ENCODE measurements around the gene RPS2.

RPS2 gene

DNA sequence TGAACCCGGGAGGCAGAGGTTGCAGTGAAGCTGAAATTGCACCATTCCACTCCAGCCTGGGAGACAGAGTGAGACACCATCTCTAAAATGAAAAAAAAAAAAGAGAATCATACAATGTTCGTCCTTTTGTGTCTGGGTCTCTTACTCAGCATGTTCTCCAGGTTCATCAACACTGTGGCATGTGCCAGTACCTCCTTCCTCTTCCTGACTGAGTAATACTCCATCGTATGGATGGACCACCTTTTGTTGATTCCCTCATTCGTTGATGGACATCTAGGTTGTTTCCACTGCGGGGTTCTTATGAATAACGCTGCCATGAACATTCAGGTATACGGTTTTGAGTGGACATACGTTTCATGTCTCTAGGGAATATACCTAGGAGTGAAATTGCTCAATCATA lies 42.3 kb downstream of the RPS2 start:
- TF ChIP-seq EGR1 (IDR thresholded peaks at IDR 0.05) (no peak), CEBPB (IDR thresholded peaks at IDR 0.05) (no peak), EP300 (IDR thresholded peaks at IDR 0.05; ENCODE audit: borderline replicate concordance) (no peak)

DNA sequence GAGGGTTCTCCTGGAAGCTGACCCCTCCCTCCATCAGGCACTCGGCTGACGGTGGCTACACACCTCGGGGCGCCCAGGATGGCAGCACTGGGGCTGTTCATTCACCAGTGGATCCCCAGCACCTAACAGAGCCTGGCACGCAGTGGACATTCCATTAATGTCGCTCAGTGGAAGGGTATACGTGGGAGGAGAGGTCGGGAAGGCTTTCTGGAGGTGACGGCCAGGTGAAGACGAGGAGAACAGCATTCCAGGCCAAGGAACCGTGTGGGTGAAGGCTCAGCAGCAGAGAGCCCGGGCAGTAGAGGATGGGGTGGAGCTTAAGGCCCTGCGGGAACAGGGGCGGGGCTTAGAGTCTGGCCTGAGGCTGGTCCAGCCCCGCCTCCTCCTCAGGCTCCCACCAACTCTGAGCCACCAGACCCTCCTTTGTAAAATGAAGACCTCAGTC lies 43.9 kb downstream of the RPS2 start:
- TF ChIP-seq TCF12 (IDR thresholded peaks at IDR 0.05; ENCODE audit: low read depth) (no peak), ZBTB7A (IDR thresholded peaks at IDR 0.05; ENCODE audit: low read depth) (no peak), TAF1 (IDR thresholded peaks at IDR 0.05; ENCODE audit: low read depth) (no peak), RAD21 (IDR thresholded peaks at IDR 0.05; ENCODE audit: low read depth) (no peak), TEAD4 (IDR thresholded peaks at IDR 0.05) (no peak), FOXM1 (IDR thresholded peaks at IDR 0.05; ENCODE audit: borderline replicate concordance, low read depth) (no peak), CREB1 (IDR thresholded peaks at IDR 0.05; ENCODE audit: low read depth) (no peak), YY1 (IDR thresholded peaks at IDR 0.05; ENCODE audit: low read depth) (no peak), CEBPB (IDR thresholded peaks at IDR 0.05) (no peak), EP300 (IDR thresholded peaks at IDR 0.05; ENCODE audit: borderline replicate concordance) (no peak), EGR1 (IDR thresholded peaks at IDR 0.05) (no peak), NFIC (IDR thresholded peaks at IDR 0.05) (no peak)
- TF ChIP-seq, protein P1, sequence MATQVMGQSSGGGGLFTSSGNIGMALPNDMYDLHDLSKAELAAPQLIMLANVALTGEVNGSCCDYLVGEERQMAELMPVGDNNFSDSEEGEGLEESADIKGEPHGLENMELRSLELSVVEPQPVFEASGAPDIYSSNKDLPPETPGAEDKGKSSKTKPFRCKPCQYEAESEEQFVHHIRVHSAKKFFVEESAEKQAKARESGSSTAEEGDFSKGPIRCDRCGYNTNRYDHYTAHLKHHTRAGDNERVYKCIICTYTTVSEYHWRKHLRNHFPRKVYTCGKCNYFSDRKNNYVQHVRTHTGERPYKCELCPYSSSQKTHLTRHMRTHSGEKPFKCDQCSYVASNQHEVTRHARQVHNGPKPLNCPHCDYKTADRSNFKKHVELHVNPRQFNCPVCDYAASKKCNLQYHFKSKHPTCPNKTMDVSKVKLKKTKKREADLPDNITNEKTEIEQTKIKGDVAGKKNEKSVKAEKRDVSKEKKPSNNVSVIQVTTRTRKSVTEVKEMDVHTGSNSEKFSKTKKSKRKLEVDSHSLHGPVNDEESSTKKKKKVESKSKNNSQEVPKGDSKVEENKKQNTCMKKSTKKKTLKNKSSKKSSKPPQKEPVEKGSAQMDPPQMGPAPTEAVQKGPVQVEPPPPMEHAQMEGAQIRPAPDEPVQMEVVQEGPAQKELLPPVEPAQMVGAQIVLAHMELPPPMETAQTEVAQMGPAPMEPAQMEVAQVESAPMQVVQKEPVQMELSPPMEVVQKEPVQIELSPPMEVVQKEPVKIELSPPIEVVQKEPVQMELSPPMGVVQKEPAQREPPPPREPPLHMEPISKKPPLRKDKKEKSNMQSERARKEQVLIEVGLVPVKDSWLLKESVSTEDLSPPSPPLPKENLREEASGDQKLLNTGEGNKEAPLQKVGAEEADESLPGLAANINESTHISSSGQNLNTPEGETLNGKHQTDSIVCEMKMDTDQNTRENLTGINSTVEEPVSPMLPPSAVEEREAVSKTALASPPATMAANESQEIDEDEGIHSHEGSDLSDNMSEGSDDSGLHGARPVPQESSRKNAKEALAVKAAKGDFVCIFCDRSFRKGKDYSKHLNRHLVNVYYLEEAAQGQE (IDR thresholded peaks at IDR 0.05; ENCODE audit: low read depth): no peak
- TF ChIP-seq, protein P2, sequence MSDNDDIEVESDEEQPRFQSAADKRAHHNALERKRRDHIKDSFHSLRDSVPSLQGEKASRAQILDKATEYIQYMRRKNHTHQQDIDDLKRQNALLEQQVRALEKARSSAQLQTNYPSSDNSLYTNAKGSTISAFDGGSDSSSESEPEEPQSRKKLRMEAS (IDR thresholded peaks at IDR 0.05): no peak
- TF ChIP-seq, protein P3, sequence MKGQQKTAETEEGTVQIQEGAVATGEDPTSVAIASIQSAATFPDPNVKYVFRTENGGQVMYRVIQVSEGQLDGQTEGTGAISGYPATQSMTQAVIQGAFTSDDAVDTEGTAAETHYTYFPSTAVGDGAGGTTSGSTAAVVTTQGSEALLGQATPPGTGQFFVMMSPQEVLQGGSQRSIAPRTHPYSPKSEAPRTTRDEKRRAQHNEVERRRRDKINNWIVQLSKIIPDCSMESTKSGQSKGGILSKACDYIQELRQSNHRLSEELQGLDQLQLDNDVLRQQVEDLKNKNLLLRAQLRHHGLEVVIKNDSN (IDR thresholded peaks at IDR 0.05): no peak

DNA sequence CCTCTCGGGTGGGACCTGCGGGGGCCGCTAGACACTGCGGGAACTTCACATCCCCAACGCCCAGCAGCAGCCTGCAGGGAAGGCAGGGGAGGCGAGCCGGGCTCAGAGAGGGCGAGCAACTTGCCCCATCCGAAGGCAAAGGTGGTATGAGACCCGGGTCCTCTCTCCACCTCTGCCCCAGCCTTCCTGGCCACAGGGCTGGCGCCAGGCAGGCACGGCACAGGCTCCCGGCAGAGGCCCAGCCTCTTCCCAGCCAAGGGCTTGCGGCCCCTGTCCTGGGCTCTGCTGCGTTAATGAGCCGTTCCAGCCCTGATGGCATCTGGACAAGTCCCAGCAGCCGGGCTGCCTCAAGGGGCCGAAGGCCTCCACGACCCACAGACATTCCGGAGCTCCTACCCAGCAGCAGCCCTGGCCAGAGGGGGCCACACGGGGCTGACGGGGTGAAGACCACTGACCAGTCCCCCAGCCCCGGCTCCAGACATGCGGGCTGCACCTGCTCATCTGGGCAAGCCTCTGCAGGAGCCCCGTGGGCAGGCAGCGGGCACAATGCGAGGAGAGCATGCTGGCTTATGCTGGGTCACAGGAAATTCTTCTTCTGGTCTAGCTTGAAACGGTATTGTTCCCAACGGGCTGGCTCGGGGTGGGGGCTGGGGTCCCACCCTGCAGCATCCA lies 45.2 kb downstream of the RPS2 start:
- TF ChIP-seq YY1 (IDR thresholded peaks at IDR 0.05; ENCODE audit: low read depth) (no peak), EGR1 (IDR thresholded peaks at IDR 0.05) (no peak), NFIC (IDR thresholded peaks at IDR 0.05) (no peak), EP300 (IDR thresholded peaks at IDR 0.05; ENCODE audit: borderline replicate concordance) (no peak), FOXM1 (IDR thresholded peaks at IDR 0.05; ENCODE audit: borderline replicate concordance, low read depth) (no peak), ZBTB7A (IDR thresholded peaks at IDR 0.05; ENCODE audit: low read depth) (no peak), TCF12 (IDR thresholded peaks at IDR 0.05; ENCODE audit: low read depth) (no peak), CREB1 (IDR thresholded peaks at IDR 0.05; ENCODE audit: low read depth) (no peak), CEBPB (IDR thresholded peaks at IDR 0.05) (no peak), TEAD4 (IDR thresholded peaks at IDR 0.05) (no peak), TAF1 (IDR thresholded peaks at IDR 0.05; ENCODE audit: low read depth) (no peak), RAD21 (IDR thresholded peaks at IDR 0.05; ENCODE audit: low read depth) (no peak)
- TF ChIP-seq, protein P1 (IDR thresholded peaks at IDR 0.05; ENCODE audit: low read depth): no peak
- TF ChIP-seq, protein P2 (IDR thresholded peaks at IDR 0.05): no peak
- TF ChIP-seq, protein P3 (IDR thresholded peaks at IDR 0.05): no peak

DNA sequence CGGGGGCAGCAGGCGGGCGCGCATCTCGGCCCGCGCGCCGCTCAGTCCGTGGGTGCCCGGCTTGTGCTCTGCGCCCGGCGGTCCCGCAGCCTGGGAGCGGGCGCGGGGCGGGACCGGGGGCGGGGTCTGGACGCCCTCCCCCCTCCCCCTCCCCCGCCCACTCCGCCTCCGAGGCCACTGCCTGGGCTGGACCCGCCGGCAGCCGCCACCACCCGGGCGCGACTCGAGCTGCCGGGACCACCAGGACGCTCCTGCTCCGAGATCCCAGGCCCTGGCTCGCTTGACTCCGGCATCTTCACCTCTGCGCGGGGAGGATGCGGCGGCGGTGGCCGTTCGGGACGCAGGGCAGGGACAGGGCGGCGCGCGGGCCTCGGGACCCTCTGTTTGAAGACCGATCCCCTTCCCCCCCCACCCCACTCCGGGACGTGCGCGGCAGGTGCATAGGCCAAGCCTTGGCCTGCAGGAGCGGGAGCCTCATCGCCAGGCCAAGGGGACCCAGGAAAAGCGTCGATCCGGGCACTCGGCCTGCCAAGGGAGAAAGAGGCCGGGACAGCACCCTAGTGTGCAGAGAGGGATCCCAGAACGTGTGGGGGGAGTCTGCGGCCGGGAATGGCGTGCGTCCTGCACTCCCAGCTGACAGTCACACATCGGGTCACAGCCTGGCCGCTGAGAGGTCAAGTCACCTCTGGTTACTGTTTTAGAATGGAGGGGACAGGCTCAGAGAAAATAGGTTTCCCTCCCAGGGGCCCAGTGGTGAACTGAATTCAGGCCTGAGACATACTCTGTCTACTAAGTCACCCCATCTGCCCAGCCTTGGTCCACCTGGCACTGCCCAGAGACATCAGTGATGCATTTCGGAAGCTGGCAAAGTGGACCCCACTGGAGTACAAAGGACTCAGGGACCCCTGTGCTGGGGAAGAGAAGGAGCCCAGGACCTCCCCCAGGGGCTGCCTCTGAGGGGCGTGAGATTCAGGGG lies 46.0 kb downstream of the RPS2 start, which contains the start of gene HS3ST6:
TSS of gene HS3ST6 (minus strand) at position 65 of the 976 bp plus-strand sequence. CDS start 92 bp downstream, outside the sequence.
- TF ChIP-seq FOXM1 (IDR thresholded peaks at IDR 0.05; ENCODE audit: borderline replicate concordance, low read depth) (no peak), TCF12 (IDR thresholded peaks at IDR 0.05; ENCODE audit: low read depth) (no peak), YY1 (IDR thresholded peaks at IDR 0.05; ENCODE audit: low read depth) (no peak), RAD21 (IDR thresholded peaks at IDR 0.05; ENCODE audit: low read depth) (no peak), EGR1 (IDR thresholded peaks at IDR 0.05) (no peak), ZBTB7A (IDR thresholded peaks at IDR 0.05; ENCODE audit: low read depth) (no peak; the same call in 1 of the 2 replicates), CEBPB (IDR thresholded peaks at IDR 0.05) (no peak), TAF1 (IDR thresholded peaks at IDR 0.05; ENCODE audit: low read depth) (no peak), NFIC (IDR thresholded peaks at IDR 0.05) (no peak), CREB1 (IDR thresholded peaks at IDR 0.05; ENCODE audit: low read depth) (no peak), EP300 (IDR thresholded peaks at IDR 0.05; ENCODE audit: borderline replicate concordance) (no peak)
- TF ChIP-seq, protein P3 (IDR thresholded peaks at IDR 0.05): no peak
- TF ChIP-seq, protein P2 (IDR thresholded peaks at IDR 0.05): no peak
